H9 (cell line): Measurements from ENCODE around the gene MTTP. TPM values are rescaled to one million over a fixed set of nuclear protein-coding genes. Genes with fewer than 3 reads are reported as not detected.

ENCODE experiments used
- DNase-seq: peaks from one replicate; pipeline ENCODE4 v3.0.0-alpha.2; 2017
- H2AFZ ChIP-seq: one replicate; pipeline ENCODE4 v1.6.1; 2013; ENCODE audit warnings: mild to moderate bottlenecking, low read length, control low read depth, moderate library complexity
- H2AK5ac ChIP-seq: 2 replicates; pipeline ENCODE4 v1.6.1; 2013; ENCODE audit warnings: low read length, control low read depth, mixed read lengths; ENCODE audit not compliant: insufficient read length
- H2BK120ac ChIP-seq: one replicate; pipeline ENCODE4 v1.6.1; 2013; ENCODE audit warnings: low read depth, mild to moderate bottlenecking, low read length, control low read depth, inconsistent platforms; ENCODE audit not compliant: poor library complexity, severe bottlenecking
- H2BK12ac ChIP-seq: 2 replicates; pipeline ENCODE4 v1.6.1; 2013; ENCODE audit warnings: low read length, control low read depth, mixed read lengths, low read depth; ENCODE audit not compliant: insufficient read length
- H2BK15ac ChIP-seq: 2 replicates; pipeline ENCODE4 v1.6.1; 2013; ENCODE audit warnings: low read depth, low read length, control low read depth
- H2BK20ac ChIP-seq: one replicate; pipeline ENCODE4 v1.6.1; 2013; ENCODE audit warnings: low read depth, mild to moderate bottlenecking, low read length, control low read depth, inconsistent platforms; ENCODE audit not compliant: poor library complexity, severe bottlenecking
- H2BK5ac ChIP-seq: 2 replicates; pipeline ENCODE4 v1.6.1; 2013; ENCODE audit warnings: low read length, control low read depth, mixed read lengths; ENCODE audit not compliant: insufficient read length
- H3K14ac ChIP-seq: 2 replicates; pipeline ENCODE4 v1.6.1; 2013; ENCODE audit warnings: low read length, control low read depth; ENCODE audit not compliant: insufficient read depth
- H3K18ac ChIP-seq: 2 replicates; pipeline ENCODE4 v1.6.1; 2013; ENCODE audit warnings: low read depth, mild to moderate bottlenecking, mixed read lengths, low read length, control low read depth; ENCODE audit not compliant: insufficient read length
- H3K23ac ChIP-seq: 2 replicates; pipeline ENCODE4 v1.6.1; 2013; ENCODE audit warnings: low read length, control low read depth, mixed read lengths, low read depth; ENCODE audit not compliant: insufficient read length
- H3K23me2 ChIP-seq: 2 replicates; pipeline ENCODE4 v1.6.1; 2013; ENCODE audit warnings: low read depth, mild to moderate bottlenecking, mixed read lengths, low read length, control low read depth; ENCODE audit not compliant: insufficient read length, poor library complexity, severe bottlenecking
- H3K27ac ChIP-seq: 2 replicates; pipeline ENCODE4 v1.5.1; 2013; ENCODE audit warnings: low read length, control low read depth, mixed read lengths, low read depth; ENCODE audit not compliant: insufficient read length
- H3K27me3 ChIP-seq: 2 replicates; pipeline ENCODE4 v1.6.1; 2013; ENCODE audit warnings: low read length, control low read depth, inconsistent platforms; ENCODE audit not compliant: insufficient read depth
- H3K4ac ChIP-seq: 2 replicates; pipeline ENCODE4 v1.6.1; 2013; ENCODE audit warnings: low read depth, mild to moderate bottlenecking, control low read depth, inconsistent platforms, low read length, moderate library complexity
- H3K4me1 ChIP-seq: 2 replicates; pipeline ENCODE4 v1.6.1; 2013; ENCODE audit warnings: low read length, control low read depth, inconsistent platforms; ENCODE audit not compliant: insufficient read depth
- H3K4me2 ChIP-seq: 2 replicates; pipeline ENCODE4 v1.6.1; 2013; ENCODE audit warnings: low read length, control low read depth, mixed read lengths; ENCODE audit not compliant: insufficient read length, insufficient read depth
- H3K56ac ChIP-seq: 2 replicates; pipeline ENCODE4 v1.6.1; 2013; ENCODE audit warnings: low read depth, mild to moderate bottlenecking, mixed read lengths, low read length, control low read depth; ENCODE audit not compliant: insufficient read length
- H3K79me1 ChIP-seq: 2 replicates; pipeline ENCODE4 v1.6.1; 2013; ENCODE audit warnings: low read depth, mild to moderate bottlenecking, moderate library complexity, low read length, control low read depth, inconsistent platforms; ENCODE audit not compliant: insufficient read depth, poor library complexity, severe bottlenecking
- H3K79me2 ChIP-seq: 2 replicates; pipeline ENCODE4 v1.6.1; 2013; ENCODE audit warnings: low read length, control low read depth, inconsistent platforms; ENCODE audit not compliant: insufficient read depth
- H3K9ac ChIP-seq: 2 replicates; pipeline ENCODE4 v1.6.1; 2013; ENCODE audit warnings: low read length, control low read depth, mixed read lengths; ENCODE audit not compliant: insufficient read length; ENCODE audit errors: extremely low read depth
- H3K9me3 ChIP-seq: one replicate; pipeline ENCODE4 v1.6.1; 2013; ENCODE audit warnings: low read depth, low read length, inconsistent platforms; ENCODE audit not compliant: control insufficient read depth
- H3T11ph ChIP-seq: one replicate; pipeline ENCODE4 v1.6.1; 2013; ENCODE audit warnings: mild to moderate bottlenecking, low read length, control low read depth, inconsistent platforms
- H4K20me1 ChIP-seq: one replicate; pipeline ENCODE4 v1.6.1; 2013; ENCODE audit not compliant: control insufficient read depth, insufficient read length, insufficient read depth
- H4K5ac ChIP-seq: 2 replicates; pipeline ENCODE4 v1.6.1; 2013; ENCODE audit warnings: low read depth, mild to moderate bottlenecking, mixed read lengths, low read length, control low read depth; ENCODE audit not compliant: insufficient read length
- H4K8ac ChIP-seq: replicated peaks from 2 replicates; pipeline ENCODE4 v1.6.1; 2013; ENCODE audit warnings: low read length, control low read depth, mixed read lengths, low read depth; ENCODE audit not compliant: insufficient read length
- H4K91ac ChIP-seq: 2 replicates; pipeline ENCODE4 v1.6.1; 2013; ENCODE audit warnings: low read depth, mild to moderate bottlenecking, moderate library complexity, mixed read lengths, low read length, control low read depth; ENCODE audit not compliant: insufficient read length
- H3K27ac Mint-ChIP-seq, 3 experiments: 2 replicates in 2 of 3; 3 replicates in 1 of 3; pipeline ENCODE4 v1.8.0; 2020 to 2021; ENCODE audit warnings: mixed read lengths in 3 of 3, mild to moderate bottlenecking in 1 of 3, moderate library complexity in 1 of 3
- H3K27me3 Mint-ChIP-seq: 2 replicates; pipeline ENCODE4 v1.8.0; 2021; ENCODE audit warnings: low read depth, mild to moderate bottlenecking, moderate library complexity, mixed read lengths
- H3K36me3 Mint-ChIP-seq, 3 experiments: 2 replicates in 2 of 3; 3 replicates in 1 of 3; pipeline ENCODE4 v1.8.0; 2020 to 2021; ENCODE audit warnings: low read depth in 3 of 3, mixed read lengths in 3 of 3; ENCODE audit not compliant: insufficient read depth in 1 of 3
- H3K4me1 Mint-ChIP-seq, 2 experiments: 2 replicates each; pipeline ENCODE4 v1.8.0; 2020; ENCODE audit warnings: mixed read lengths in 2 of 2
- H3K4me3 Mint-ChIP-seq, 2 experiments: 2 replicates in 1 of 2; 3 replicates in 1 of 2; pipeline ENCODE4 v1.8.0; 2020 to 2021; ENCODE audit warnings: mild to moderate bottlenecking in 2 of 2, mixed read lengths in 2 of 2, moderate library complexity in 1 of 2
- H3K9me3 Mint-ChIP-seq, 2 experiments: 2 replicates in 1 of 2; 3 replicates in 1 of 2; pipeline ENCODE4 v1.8.0; 2020; ENCODE audit warnings: mild to moderate bottlenecking in 2 of 2, mixed read lengths in 2 of 2, moderate library complexity in 1 of 2
- WGBS: extraction: QIAGEN DNeasy Blood & Tissue Kit; methylation state at CpG from one replicate; pipeline ENCODE4 v1.1.7; 2013; ENCODE audit warnings: missing lambda C conversion rate, low lambda C conversion rate, mixed read lengths; ENCODE audit not compliant: insufficient read length; ENCODE audit errors: extremely low coverage; 5-methylcytosine and 5-hydroxymethylcytosine counted together
- total RNA-seq: library from RNA; stranded (reverse); gene quantifications from 2 replicates; pipeline ENCODE4 v1.2.1, GENCODE V29; 2021
- TF ChIP-seq, protein P1 (sequence below): fragments of 200-600 bp; sonication (generic); conservative IDR thresholded peaks from 3 replicates; pipeline ENCODE4 v1.8.0; 2021; ENCODE audit warnings: antibody characterized with exemption, mild to moderate bottlenecking

MTTP gene
- total RNA-seq, 1 experiment from 2014 or later, result 0.46 TPM

GRCh38 chr4:99586797-99587196 lies 12.2 kb downstream of the MTTP start:
- Mint-ChIP-seq H3K4me1 (peaks cover 4 to 5% of the 10 kb centered on the region in 2 experiments; a peak in 2 of 4 replicates), H3K27me3 (no peaks in the 10 kb centered on the region), H3K9me3 (no peaks in the 10 kb centered on the region), H3K27ac (no peak overlapping the region), H3K36me3 (no peaks in the 10 kb centered on the region), H3K4me3 (no peak overlapping the region)
- Histone ChIP-seq H3K9ac (no peak overlapping the region), H2BK12ac (no peak overlapping the region), H3K23ac (no peak overlapping the region), H3K79me1 (no peaks in the 10 kb centered on the region), H3K23me2 (no peaks in the 10 kb centered on the region), H3K56ac (no peak overlapping the region), H2AFZ (no peak overlapping the region), H3K79me2 (no peaks in the 10 kb centered on the region), H4K8ac (no peak overlapping the region), H4K91ac (no peak overlapping the region), H2BK5ac (no peak overlapping the region), H3T11ph (no peak overlapping the region), H2BK20ac (no peak overlapping the region), H3K18ac (no peak overlapping the region), H4K20me1 (no peaks in the 10 kb centered on the region), H2BK120ac (no peak overlapping the region), H3K4me1 (no peaks in the 10 kb centered on the region), H2AK5ac (no peak overlapping the region), H3K4ac (no peak overlapping the region), H3K4me2 (no peak overlapping the region), H4K5ac (no peak overlapping the region), H3K9me3 (no peaks in the 10 kb centered on the region), H2BK15ac (no peak overlapping the region), H3K27ac (no peak overlapping the region), H3K14ac (no peak overlapping the region), H3K27me3 (no peaks in the 10 kb centered on the region)
- DNase-seq, result no peak
- WGBS, result no CpG with 5 or more reads among the region's 1 CpG
- TF ChIP-seq, protein P1, sequence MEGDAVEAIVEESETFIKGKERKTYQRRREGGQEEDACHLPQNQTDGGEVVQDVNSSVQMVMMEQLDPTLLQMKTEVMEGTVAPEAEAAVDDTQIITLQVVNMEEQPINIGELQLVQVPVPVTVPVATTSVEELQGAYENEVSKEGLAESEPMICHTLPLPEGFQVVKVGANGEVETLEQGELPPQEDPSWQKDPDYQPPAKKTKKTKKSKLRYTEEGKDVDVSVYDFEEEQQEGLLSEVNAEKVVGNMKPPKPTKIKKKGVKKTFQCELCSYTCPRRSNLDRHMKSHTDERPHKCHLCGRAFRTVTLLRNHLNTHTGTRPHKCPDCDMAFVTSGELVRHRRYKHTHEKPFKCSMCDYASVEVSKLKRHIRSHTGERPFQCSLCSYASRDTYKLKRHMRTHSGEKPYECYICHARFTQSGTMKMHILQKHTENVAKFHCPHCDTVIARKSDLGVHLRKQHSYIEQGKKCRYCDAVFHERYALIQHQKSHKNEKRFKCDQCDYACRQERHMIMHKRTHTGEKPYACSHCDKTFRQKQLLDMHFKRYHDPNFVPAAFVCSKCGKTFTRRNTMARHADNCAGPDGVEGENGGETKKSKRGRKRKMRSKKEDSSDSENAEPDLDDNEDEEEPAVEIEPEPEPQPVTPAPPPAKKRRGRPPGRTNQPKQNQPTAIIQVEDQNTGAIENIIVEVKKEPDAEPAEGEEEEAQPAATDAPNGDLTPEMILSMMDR, result no peak
